ENCODE data around the gene ZNF793.

The ZNF793 gene

GRCh38 chr19:37572203-37572602 is 65.5 kb downstream of the ZNF793 start:
- DNase-seq = no peak

- DNase-seq = no peak
Observed at GRCh38 chr19:37583340-37583739, 76.6 kb downstream of the ZNF793 start.
